DND-41 (cell line): ENCODE results near the gene PRDM5.
A peak's percentile ranks its signal among the peaks of the same experiment; 100 is the strongest.

Experiments
- ATAC-seq: fragments of 200-7000 bp; cut with Tn5 transposase; 3 replicates; pipeline ENCODE4 v1.9.1; 2021; ENCODE audit warnings: low read depth; ENCODE audit not compliant: insufficient read depth
- DNase-seq: peaks from one replicate; pipeline ENCODE4 v3.0.0-alpha.2; 2020
- H2AFZ ChIP-seq: 2 replicates; pipeline ENCODE4 v1.6.0; 2012; ENCODE audit warnings: low read depth, low read length
- H3K27ac ChIP-seq: 2 replicates; pipeline ENCODE4 v1.5.1; 2012; ENCODE audit warnings: low read length, inconsistent platforms
- H3K27me3 ChIP-seq: fragments of 200-600 bp; sonication (generic); 2 replicates; pipeline ENCODE4 v1.6.0; 2012; ENCODE audit warnings: low read length, mild to moderate bottlenecking, inconsistent platforms; ENCODE audit not compliant: insufficient read depth, poor library complexity
- H3K36me3 ChIP-seq: 2 replicates; pipeline ENCODE4 v1.5.1; 2012; ENCODE audit warnings: low read length, inconsistent platforms; ENCODE audit not compliant: insufficient read depth
- H3K4me1 ChIP-seq: 2 replicates; pipeline ENCODE4 v1.5.1; 2012; ENCODE audit warnings: mild to moderate bottlenecking, low read length; ENCODE audit not compliant: insufficient read depth
- H3K4me2 ChIP-seq: 2 replicates; pipeline ENCODE4 v1.6.0; 2012; ENCODE audit warnings: mild to moderate bottlenecking, moderate library complexity, low read length, inconsistent platforms; ENCODE audit not compliant: insufficient read depth
- H3K4me3 ChIP-seq, 2 experiments: fragments of 200-600 bp in 1 of 2; shearing (Covaris generic) in 1 of 2; 2 replicates each; pipeline ENCODE4 v1.5.1; 2012 to 2016; ENCODE audit warnings: inconsistent platforms in 2 of 2, low read length in 2 of 2, mild to moderate bottlenecking in 2 of 2, low read depth in 1 of 2, moderate library complexity in 1 of 2
- H3K79me2 ChIP-seq: 2 replicates; pipeline ENCODE4 v1.6.0; 2012; ENCODE audit warnings: low read length, inconsistent platforms; ENCODE audit not compliant: insufficient read depth
- H3K9ac ChIP-seq: 2 replicates; pipeline ENCODE4 v1.6.0; 2012; ENCODE audit warnings: low read depth, mild to moderate bottlenecking, inconsistent platforms, low read length, moderate library complexity
- H3K9me3 ChIP-seq: 2 replicates; pipeline ENCODE4 v1.5.1; 2012; ENCODE audit warnings: low read length, moderate library complexity, mild to moderate bottlenecking, inconsistent platforms; ENCODE audit not compliant: insufficient read depth, severe bottlenecking
- H4K20me1 ChIP-seq: 2 replicates; pipeline ENCODE4 v1.6.0; 2012; ENCODE audit warnings: low read length; ENCODE audit not compliant: insufficient read depth
- EZH2 ChIP-seq: IDR thresholded peaks from 3 replicates; pipeline ENCODE4 v1.6.1; 2012; ENCODE audit warnings: borderline replicate concordance, low read depth, mild to moderate bottlenecking, moderate library complexity, low read length, inconsistent platforms; ENCODE audit not compliant: severe bottlenecking
- TF ChIP-seq, protein P1 (sequence below): IDR thresholded peaks from 2 replicates; pipeline ENCODE4 v1.5.1; 2012; ENCODE audit warnings: borderline replicate concordance, low read length, moderate library complexity, mild to moderate bottlenecking; ENCODE audit not compliant: poor library complexity, severe bottlenecking; ENCODE audit errors: extremely low read depth

The PRDM5 gene

GRCh38 chr4:120720354-120720934, 202.1 kb downstream of the PRDM5 start:
- H3K27me3 ChIP-seq = peaks cover 5% of the 10 kb centered on the region
- no peak overlapping the region for H2AFZ ChIP-seq
- DNase-seq (no peak), ATAC-seq (no peak)
- TF ChIP-seq EZH2 = no peak
- TF ChIP-seq, protein P1, sequence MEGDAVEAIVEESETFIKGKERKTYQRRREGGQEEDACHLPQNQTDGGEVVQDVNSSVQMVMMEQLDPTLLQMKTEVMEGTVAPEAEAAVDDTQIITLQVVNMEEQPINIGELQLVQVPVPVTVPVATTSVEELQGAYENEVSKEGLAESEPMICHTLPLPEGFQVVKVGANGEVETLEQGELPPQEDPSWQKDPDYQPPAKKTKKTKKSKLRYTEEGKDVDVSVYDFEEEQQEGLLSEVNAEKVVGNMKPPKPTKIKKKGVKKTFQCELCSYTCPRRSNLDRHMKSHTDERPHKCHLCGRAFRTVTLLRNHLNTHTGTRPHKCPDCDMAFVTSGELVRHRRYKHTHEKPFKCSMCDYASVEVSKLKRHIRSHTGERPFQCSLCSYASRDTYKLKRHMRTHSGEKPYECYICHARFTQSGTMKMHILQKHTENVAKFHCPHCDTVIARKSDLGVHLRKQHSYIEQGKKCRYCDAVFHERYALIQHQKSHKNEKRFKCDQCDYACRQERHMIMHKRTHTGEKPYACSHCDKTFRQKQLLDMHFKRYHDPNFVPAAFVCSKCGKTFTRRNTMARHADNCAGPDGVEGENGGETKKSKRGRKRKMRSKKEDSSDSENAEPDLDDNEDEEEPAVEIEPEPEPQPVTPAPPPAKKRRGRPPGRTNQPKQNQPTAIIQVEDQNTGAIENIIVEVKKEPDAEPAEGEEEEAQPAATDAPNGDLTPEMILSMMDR = no peak
- H3K36me3 ChIP-seq = no peaks in the 10 kb centered on the region
- no peaks in the 10 kb centered on the region for H3K79me2 ChIP-seq
- no peak overlapping the region for H3K27ac ChIP-seq
- H3K4me2 ChIP-seq = no peak overlapping the region
- no peak overlapping the region for H3K9ac ChIP-seq
- H4K20me1 ChIP-seq = no peaks in the 10 kb centered on the region
- H3K4me3 ChIP-seq = no peak overlapping the region
- no peaks in the 10 kb centered on the region for H3K9me3 ChIP-seq
- no peaks in the 10 kb centered on the region for H3K4me1 ChIP-seq

- Histone ChIP-seq H3K4me1 (no peaks in the 10 kb centered on the region), H3K79me2 (no peaks in the 10 kb centered on the region), H4K20me1 (no peaks in the 10 kb centered on the region), H3K4me2 (no peak overlapping the region), H3K36me3 (no peaks in the 10 kb centered on the region), H3K9ac (no peak overlapping the region), H3K27ac (no peak overlapping the region), H2AFZ (no peak overlapping the region), H3K9me3 (no peaks in the 10 kb centered on the region), H3K27me3 (peaks cover 5% of the 10 kb centered on the region), H3K4me3 (no peak overlapping the region)
- TF ChIP-seq EZH2 = no peak
- TF ChIP-seq, protein P1 = peak; percentile 55
- ATAC-seq (peak; percentile 76), DNase-seq (peak; percentile 12)
These were observed 203.5 kb downstream of the PRDM5 start for GRCh38 chr4:120718979-120719566.

GRCh38 chr4:120716346-120716745, 206.2 kb downstream of the PRDM5 start:
- H3K4me2 ChIP-seq = no peak overlapping the region
- H2AFZ ChIP-seq = no peak overlapping the region
- ATAC-seq = no peak
- H3K27ac ChIP-seq = no peak overlapping the region
- no peaks in the 10 kb centered on the region for H4K20me1 ChIP-seq
- no peaks in the 10 kb centered on the region for H3K36me3 ChIP-seq
- no peak overlapping the region for H3K9ac ChIP-seq
- TF ChIP-seq, protein P1 = no peak
- TF ChIP-seq EZH2 = no peak
- no peaks in the 10 kb centered on the region for H3K4me1 ChIP-seq
- H3K79me2 ChIP-seq = no peaks in the 10 kb centered on the region
- no peak overlapping the region for H3K4me3 ChIP-seq
- no peak for DNase-seq
- H3K9me3 ChIP-seq = no peaks in the 10 kb centered on the region
- H3K27me3 ChIP-seq = peaks cover 9% of the 10 kb centered on the region
